H9 (cell line): ENCODE measurements around the gene KDM1B. TPM values are rescaled to one million over a fixed set of nuclear protein-coding genes. Genes with fewer than 3 reads are reported as not detected.

Experiments used
- DNase-seq: peaks from one replicate; pipeline ENCODE4 v3.0.0-alpha.2; 2017
- H2AFZ ChIP-seq: one replicate; pipeline ENCODE4 v1.6.1; 2013; ENCODE audit warnings: mild to moderate bottlenecking, low read length, control low read depth, moderate library complexity
- H2AK5ac ChIP-seq: 2 replicates; pipeline ENCODE4 v1.6.1; 2013; ENCODE audit warnings: low read length, control low read depth, mixed read lengths; ENCODE audit not compliant: insufficient read length
- H2BK120ac ChIP-seq: one replicate; pipeline ENCODE4 v1.6.1; 2013; ENCODE audit warnings: low read depth, mild to moderate bottlenecking, low read length, control low read depth, inconsistent platforms; ENCODE audit not compliant: poor library complexity, severe bottlenecking
- H2BK12ac ChIP-seq: 2 replicates; pipeline ENCODE4 v1.6.1; 2013; ENCODE audit warnings: low read length, control low read depth, mixed read lengths, low read depth; ENCODE audit not compliant: insufficient read length
- H2BK15ac ChIP-seq: 2 replicates; pipeline ENCODE4 v1.6.1; 2013; ENCODE audit warnings: low read depth, low read length, control low read depth
- H2BK20ac ChIP-seq: one replicate; pipeline ENCODE4 v1.6.1; 2013; ENCODE audit warnings: low read depth, mild to moderate bottlenecking, low read length, control low read depth, inconsistent platforms; ENCODE audit not compliant: poor library complexity, severe bottlenecking
- H2BK5ac ChIP-seq: 2 replicates; pipeline ENCODE4 v1.6.1; 2013; ENCODE audit warnings: low read length, control low read depth, mixed read lengths; ENCODE audit not compliant: insufficient read length
- H3K14ac ChIP-seq: 2 replicates; pipeline ENCODE4 v1.6.1; 2013; ENCODE audit warnings: low read length, control low read depth; ENCODE audit not compliant: insufficient read depth
- H3K18ac ChIP-seq: 2 replicates; pipeline ENCODE4 v1.6.1; 2013; ENCODE audit warnings: low read depth, mild to moderate bottlenecking, mixed read lengths, low read length, control low read depth; ENCODE audit not compliant: insufficient read length
- H3K23ac ChIP-seq: 2 replicates; pipeline ENCODE4 v1.6.1; 2013; ENCODE audit warnings: low read length, control low read depth, mixed read lengths, low read depth; ENCODE audit not compliant: insufficient read length
- H3K23me2 ChIP-seq: 2 replicates; pipeline ENCODE4 v1.6.1; 2013; ENCODE audit warnings: low read depth, mild to moderate bottlenecking, mixed read lengths, low read length, control low read depth; ENCODE audit not compliant: insufficient read length, poor library complexity, severe bottlenecking
- H3K27ac ChIP-seq: 2 replicates; pipeline ENCODE4 v1.5.1; 2013; ENCODE audit warnings: low read length, control low read depth, mixed read lengths, low read depth; ENCODE audit not compliant: insufficient read length
- H3K27me3 ChIP-seq: 2 replicates; pipeline ENCODE4 v1.6.1; 2013; ENCODE audit warnings: low read length, control low read depth, inconsistent platforms; ENCODE audit not compliant: insufficient read depth
- H3K4ac ChIP-seq: 2 replicates; pipeline ENCODE4 v1.6.1; 2013; ENCODE audit warnings: low read depth, mild to moderate bottlenecking, control low read depth, inconsistent platforms, low read length, moderate library complexity
- H3K4me1 ChIP-seq: 2 replicates; pipeline ENCODE4 v1.6.1; 2013; ENCODE audit warnings: low read length, control low read depth, inconsistent platforms; ENCODE audit not compliant: insufficient read depth
- H3K4me2 ChIP-seq: 2 replicates; pipeline ENCODE4 v1.6.1; 2013; ENCODE audit warnings: low read length, control low read depth, mixed read lengths; ENCODE audit not compliant: insufficient read length, insufficient read depth
- H3K56ac ChIP-seq: 2 replicates; pipeline ENCODE4 v1.6.1; 2013; ENCODE audit warnings: low read depth, mild to moderate bottlenecking, mixed read lengths, low read length, control low read depth; ENCODE audit not compliant: insufficient read length
- H3K79me1 ChIP-seq: 2 replicates; pipeline ENCODE4 v1.6.1; 2013; ENCODE audit warnings: low read depth, mild to moderate bottlenecking, moderate library complexity, low read length, control low read depth, inconsistent platforms; ENCODE audit not compliant: insufficient read depth, poor library complexity, severe bottlenecking
- H3K79me2 ChIP-seq: 2 replicates; pipeline ENCODE4 v1.6.1; 2013; ENCODE audit warnings: low read length, control low read depth, inconsistent platforms; ENCODE audit not compliant: insufficient read depth
- H3K9ac ChIP-seq: 2 replicates; pipeline ENCODE4 v1.6.1; 2013; ENCODE audit warnings: low read length, control low read depth, mixed read lengths; ENCODE audit not compliant: insufficient read length; ENCODE audit errors: extremely low read depth
- H3K9me3 ChIP-seq: one replicate; pipeline ENCODE4 v1.6.1; 2013; ENCODE audit warnings: low read depth, low read length, inconsistent platforms; ENCODE audit not compliant: control insufficient read depth
- H3T11ph ChIP-seq: one replicate; pipeline ENCODE4 v1.6.1; 2013; ENCODE audit warnings: mild to moderate bottlenecking, low read length, control low read depth, inconsistent platforms
- H4K20me1 ChIP-seq: one replicate; pipeline ENCODE4 v1.6.1; 2013; ENCODE audit not compliant: control insufficient read depth, insufficient read length, insufficient read depth
- H4K5ac ChIP-seq: 2 replicates; pipeline ENCODE4 v1.6.1; 2013; ENCODE audit warnings: low read depth, mild to moderate bottlenecking, mixed read lengths, low read length, control low read depth; ENCODE audit not compliant: insufficient read length
- H4K8ac ChIP-seq: replicated peaks from 2 replicates; pipeline ENCODE4 v1.6.1; 2013; ENCODE audit warnings: low read length, control low read depth, mixed read lengths, low read depth; ENCODE audit not compliant: insufficient read length
- H4K91ac ChIP-seq: 2 replicates; pipeline ENCODE4 v1.6.1; 2013; ENCODE audit warnings: low read depth, mild to moderate bottlenecking, moderate library complexity, mixed read lengths, low read length, control low read depth; ENCODE audit not compliant: insufficient read length
- H3K27ac Mint-ChIP-seq, 3 experiments: 2 replicates in 2 of 3; 3 replicates in 1 of 3; pipeline ENCODE4 v1.8.0; 2020 to 2021; ENCODE audit warnings: mixed read lengths in 3 of 3, mild to moderate bottlenecking in 1 of 3, moderate library complexity in 1 of 3
- H3K27me3 Mint-ChIP-seq: 2 replicates; pipeline ENCODE4 v1.8.0; 2021; ENCODE audit warnings: low read depth, mild to moderate bottlenecking, moderate library complexity, mixed read lengths
- H3K36me3 Mint-ChIP-seq, 3 experiments: 2 replicates in 2 of 3; 3 replicates in 1 of 3; pipeline ENCODE4 v1.8.0; 2020 to 2021; ENCODE audit warnings: low read depth in 3 of 3, mixed read lengths in 3 of 3; ENCODE audit not compliant: insufficient read depth in 1 of 3
- H3K4me1 Mint-ChIP-seq, 2 experiments: 2 replicates each; pipeline ENCODE4 v1.8.0; 2020; ENCODE audit warnings: mixed read lengths in 2 of 2
- H3K4me3 Mint-ChIP-seq, 2 experiments: 2 replicates in 1 of 2; 3 replicates in 1 of 2; pipeline ENCODE4 v1.8.0; 2020 to 2021; ENCODE audit warnings: mild to moderate bottlenecking in 2 of 2, mixed read lengths in 2 of 2, moderate library complexity in 1 of 2
- H3K9me3 Mint-ChIP-seq, 2 experiments: 2 replicates in 1 of 2; 3 replicates in 1 of 2; pipeline ENCODE4 v1.8.0; 2020; ENCODE audit warnings: mild to moderate bottlenecking in 2 of 2, mixed read lengths in 2 of 2, moderate library complexity in 1 of 2
- CTCF ChIP-seq: fragments of 200-600 bp; sonication (generic); conservative IDR thresholded peaks from 3 replicates; pipeline ENCODE4 v1.8.0; 2021; ENCODE audit warnings: antibody characterized with exemption, mild to moderate bottlenecking
- WGBS: extraction: QIAGEN DNeasy Blood & Tissue Kit; methylation state at CpG from one replicate; pipeline ENCODE4 v1.1.7; 2013; ENCODE audit warnings: missing lambda C conversion rate, low lambda C conversion rate, mixed read lengths; ENCODE audit not compliant: insufficient read length; ENCODE audit errors: extremely low coverage; 5-methylcytosine and 5-hydroxymethylcytosine counted together
- total RNA-seq: library from RNA; stranded (reverse); gene quantifications from 2 replicates; pipeline ENCODE4 v1.2.1, GENCODE V29; 2021

Gene KDM1B
- total RNA-seq, 1 experiment from 2014 or later = 5.4 TPM

- Histone ChIP-seq H2BK15ac (no peak overlapping the region), H3K4ac (no peak overlapping the region), H2BK20ac (no peak overlapping the region), H4K5ac (no peak overlapping the region), H3K56ac (no peak overlapping the region), H3K4me2 (no peak overlapping the region), H3K27me3 (no peaks in the 10 kb centered on the region), H2AK5ac (no peak overlapping the region), H4K20me1 (no peaks in the 10 kb centered on the region), H2BK12ac (no peak overlapping the region), H3K9me3 (no peaks in the 10 kb centered on the region), H4K8ac (no peak overlapping the region), H3K23me2 (no peaks in the 10 kb centered on the region), H4K91ac (no peak overlapping the region), H3K79me2 (peaks cover 3% of the 10 kb centered on the region; the same call in 1 of the 2 replicates), H3K14ac (no peak overlapping the region), H2BK5ac (no peak overlapping the region), H3T11ph (no peak overlapping the region), H3K4me1 (no peaks in the 10 kb centered on the region), H3K9ac (no peak overlapping the region), H3K23ac (no peak overlapping the region), H3K18ac (no peak overlapping the region), H2AFZ (no peak overlapping the region), H3K79me1 (peaks cover under 1% of the 10 kb centered on the region), H2BK120ac (no peak overlapping the region), H3K27ac (no peak overlapping the region)
- H3K4me1 Mint-ChIP-seq = peaks cover 13 to 16% of the 10 kb centered on the region in 2 experiments
- WGBS = no CpG with 5 or more reads among the region's 2 CpGs
- H3K36me3 Mint-ChIP-seq = peaks cover 62 to 85% (median 77%) of the 10 kb centered on the region in 3 experiments; a peak in 6 of 7 replicates
- H3K4me3 Mint-ChIP-seq = no peak overlapping the region
- DNase-seq = no peak
- no peaks in the 10 kb centered on the region for H3K27me3 Mint-ChIP-seq
- no peaks in the 10 kb centered on the region for H3K9me3 Mint-ChIP-seq
- TF ChIP-seq CTCF = no peak
- H3K27ac Mint-ChIP-seq = no peak overlapping the region
Measured at GRCh38 chr6:18248698-18249097, 93.5 kb downstream of the KDM1B start.
